NCI-H1436 treated with DMSO at 0.1 percent for 48 hours (cell line): ENCODE data around the gene GRID1.

Experiments used
- DNase-seq: peaks from one replicate; lab custom pipeline; 2025; lab: John Stamatoyannopoulos, UW

GRID1 gene

DNA sequence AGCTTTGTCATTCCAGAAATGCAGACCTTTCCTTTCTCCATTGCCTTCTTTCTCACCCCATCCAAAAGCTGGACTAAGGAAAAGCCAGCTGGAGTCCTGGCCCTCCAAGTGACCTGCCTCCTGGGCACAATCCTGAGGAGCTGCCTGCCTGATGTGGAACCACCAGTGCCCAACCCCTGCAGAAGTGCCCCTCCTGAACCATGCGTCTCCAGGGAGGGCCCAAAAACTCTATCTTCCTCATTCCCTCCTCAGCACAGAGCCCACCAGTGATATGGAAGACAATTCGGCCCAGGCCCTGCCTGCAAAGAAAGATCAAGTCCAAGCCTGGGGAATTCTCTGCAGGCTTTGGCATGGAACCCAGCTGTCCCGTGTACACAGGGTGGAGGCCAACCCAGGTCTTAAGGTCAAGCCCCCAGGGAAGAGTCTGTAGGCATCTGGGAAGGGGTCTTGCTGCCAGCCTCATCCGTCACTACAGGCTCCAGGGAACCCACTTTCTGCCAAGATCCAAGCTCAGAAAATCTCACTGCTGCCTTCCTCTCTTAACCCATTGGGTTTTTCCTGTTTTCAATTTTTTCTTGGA, 3.5 kb upstream of the GRID1 start:
- DNase-seq = no peak

DNA sequence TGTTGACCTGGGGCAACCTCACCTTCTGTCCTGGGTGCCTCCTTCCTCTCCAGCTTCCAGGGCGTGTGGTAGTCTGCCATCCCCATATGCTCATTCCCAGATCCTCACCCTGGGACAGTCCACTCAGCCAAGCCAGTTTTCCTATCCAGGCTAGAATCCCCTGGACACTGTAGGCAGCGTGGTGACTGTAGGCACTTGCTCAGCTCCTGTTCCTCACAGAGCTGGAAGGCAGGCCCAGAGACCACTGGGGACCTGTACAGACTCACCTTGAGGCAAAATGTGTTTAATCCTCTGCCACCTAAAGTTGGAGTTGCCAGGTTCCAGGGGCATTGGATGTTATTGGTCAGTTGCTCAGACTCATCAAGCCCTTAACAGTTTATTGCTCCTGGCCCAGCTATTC, 2.4 kb upstream of the GRID1 start:
- no peak for DNase-seq

DNA sequence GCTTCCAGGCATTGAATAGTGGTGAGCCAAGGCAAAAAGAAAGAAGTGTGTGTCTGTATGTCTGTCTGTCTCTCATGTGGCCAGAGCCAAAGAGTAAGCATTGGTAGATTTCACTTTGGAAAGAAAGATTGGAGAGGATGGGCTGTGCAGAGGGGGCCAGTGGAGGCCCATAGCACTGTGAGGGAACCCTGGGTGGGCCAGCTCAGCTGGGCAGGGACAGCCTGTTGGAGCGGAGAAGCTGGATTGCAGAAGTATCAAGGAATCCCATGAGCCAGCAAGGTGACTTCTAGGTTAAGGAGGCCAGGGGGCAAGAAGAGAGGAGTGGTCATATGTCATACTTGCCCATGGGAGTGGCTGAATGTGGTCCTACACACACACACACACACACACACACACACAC, 1.5 kb upstream of the GRID1 start:
- no peak for DNase-seq

DNA sequence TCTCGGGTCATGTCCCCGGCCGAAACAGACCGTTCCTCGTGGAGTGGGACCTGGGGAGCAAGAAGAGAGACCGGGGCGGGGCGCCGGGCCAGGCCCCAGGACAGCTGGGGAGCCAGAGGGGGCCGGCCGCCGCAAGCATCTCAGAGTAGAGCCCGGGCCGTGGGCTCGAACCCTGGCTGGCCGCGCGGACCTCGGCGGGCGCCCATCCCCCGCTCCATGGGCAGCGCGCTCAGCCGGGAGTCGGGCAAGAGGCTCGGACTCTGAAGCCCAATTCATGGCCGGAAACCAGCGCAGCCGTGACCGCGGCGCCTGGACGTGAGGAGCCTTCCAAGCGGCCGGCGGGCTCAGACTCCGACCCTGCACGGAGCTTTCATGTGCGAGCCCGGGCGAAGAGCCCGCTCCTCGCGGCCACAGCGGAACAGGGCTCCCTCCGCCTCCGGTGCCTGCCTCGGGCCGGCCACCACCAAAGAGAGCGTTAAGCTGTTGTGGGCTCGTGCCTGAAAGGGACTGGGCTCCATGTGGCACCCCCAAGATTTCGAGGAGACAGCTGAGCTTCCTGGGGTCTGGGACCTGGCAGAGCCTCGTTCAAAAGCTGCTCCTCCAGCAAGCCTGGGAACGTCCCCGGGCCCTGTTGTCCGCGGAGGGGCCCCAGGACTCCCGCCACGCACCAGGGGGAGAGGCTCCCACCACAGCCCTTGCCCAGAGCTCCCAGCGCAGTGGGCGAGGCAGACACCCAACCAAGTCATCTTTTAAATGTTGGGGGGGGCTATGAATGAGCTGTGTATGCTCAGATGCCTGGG, 757 bp upstream of the GRID1 start:
- DNase-seq = no peak

DNA sequence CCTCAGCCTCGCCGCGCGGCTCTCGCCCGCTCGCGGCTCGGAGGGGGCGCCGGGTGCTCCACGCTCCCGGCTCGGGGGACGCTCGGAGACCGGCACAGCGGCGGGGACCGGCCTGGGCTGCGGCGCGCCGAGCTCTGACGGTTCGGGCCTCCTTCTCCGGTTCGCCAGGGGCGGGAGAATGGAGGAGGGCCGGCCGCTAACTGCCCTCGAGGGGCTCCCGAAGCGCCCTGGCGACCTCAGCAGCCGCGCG, 232 bp upstream of the GRID1 start:
- no peak for DNase-seq

DNA sequence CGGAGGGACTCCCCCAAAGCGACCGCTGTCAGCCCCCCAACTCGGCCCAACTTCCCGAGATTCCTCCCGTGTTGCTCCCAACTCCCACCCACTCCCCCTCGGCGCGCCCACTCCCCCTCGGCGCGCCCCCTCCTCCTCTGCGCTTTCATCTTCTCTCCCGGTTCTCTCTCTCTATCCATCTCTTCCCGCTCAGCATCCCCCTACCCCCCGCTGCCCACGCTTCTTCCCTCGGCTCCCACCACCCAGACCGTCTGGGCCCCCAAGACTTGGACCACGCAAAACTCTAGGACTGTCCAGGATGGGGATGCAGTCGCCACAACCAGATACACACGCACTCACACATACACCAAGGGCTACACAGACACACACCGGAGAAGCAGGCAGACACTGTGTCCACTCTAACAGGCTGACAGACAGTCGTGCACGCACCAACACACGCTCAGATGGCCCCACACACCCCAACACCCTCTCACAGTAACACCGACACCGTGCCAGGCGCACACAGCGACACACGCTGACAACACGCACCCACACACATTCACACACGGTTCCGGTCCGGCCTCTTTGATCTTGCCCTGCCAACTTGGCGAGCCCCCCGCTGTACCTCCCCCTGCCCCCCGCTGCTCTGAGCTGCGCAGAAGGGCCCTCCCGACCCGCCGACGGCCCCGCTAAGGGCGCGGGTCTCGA, 1.1 kb downstream of the GRID1 start:
- DNase-seq = no peak

DNA sequence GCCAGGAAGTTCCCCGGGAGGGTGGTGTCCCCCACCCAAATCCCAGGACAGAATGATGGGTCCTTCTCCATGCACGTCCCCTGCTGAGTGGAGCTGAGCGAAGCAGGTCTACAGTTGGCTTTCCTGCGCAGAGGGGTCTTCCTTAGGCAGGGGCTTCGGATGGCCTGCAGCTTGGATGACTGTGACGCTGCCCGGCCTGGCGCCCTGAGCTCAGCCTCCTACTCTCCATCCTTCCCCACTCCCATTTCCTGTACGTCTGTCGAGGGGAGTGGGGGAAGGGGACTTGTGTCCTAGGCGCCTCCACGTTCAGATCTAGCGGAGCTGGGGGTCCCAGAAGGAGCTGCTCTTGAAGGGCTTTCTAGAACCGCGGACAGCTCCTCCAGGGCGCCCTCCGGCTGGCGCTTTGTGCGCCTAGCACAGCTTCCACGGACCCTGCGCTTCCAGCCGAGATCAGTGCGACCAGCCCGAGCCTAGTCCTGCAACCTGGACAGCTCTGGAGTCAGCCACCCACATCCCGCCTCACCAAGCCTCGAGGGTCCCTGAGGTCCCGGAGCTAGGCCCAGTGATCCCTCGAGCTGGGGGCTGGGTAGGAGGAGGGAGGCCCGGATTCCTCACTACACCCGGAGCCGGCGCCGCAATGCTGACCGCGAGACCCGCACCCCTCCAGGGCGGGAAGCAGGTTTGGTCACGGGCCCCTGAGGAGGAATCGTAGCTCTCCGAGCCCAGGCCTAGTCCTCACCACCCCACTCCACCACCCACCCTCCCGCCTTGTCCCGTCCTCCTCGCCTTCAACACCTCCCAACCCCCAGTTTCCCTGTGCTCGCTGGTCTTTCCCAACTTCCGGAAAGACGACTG, 1.9 kb downstream of the GRID1 start:
- no peak for DNase-seq

DNA sequence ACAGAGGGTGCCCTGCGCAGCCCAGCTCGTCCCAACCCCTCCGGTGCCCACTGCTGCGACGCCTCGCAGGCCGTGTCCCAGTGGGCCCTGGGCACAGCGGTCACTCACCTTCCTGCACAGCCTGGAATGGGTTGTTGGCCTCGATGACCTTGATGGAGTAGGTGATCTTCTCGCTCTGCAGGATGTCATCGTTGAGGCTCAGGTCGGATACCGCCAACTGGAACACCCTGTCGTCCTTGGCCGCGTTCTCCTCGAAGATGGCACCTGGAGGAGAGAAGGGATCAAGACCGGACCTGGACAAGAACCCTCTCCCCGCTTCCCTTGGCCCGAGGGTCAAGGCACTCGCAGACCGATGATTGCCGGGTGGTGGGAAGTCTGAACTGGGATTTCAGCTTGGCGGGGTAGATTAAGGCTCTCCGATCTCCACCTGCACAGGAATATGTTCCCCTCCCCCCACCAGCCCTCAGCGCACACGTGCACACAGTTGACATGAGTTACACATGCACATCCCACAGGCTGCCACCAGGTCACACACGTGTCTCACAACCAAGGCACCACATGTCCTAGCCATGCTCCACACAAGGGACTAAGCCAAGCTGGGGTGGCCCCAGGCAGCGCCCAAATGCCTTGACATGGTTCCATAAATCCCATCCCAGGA, 2.6 kb downstream of the GRID1 start:
- DNase-seq = no peak

DNA sequence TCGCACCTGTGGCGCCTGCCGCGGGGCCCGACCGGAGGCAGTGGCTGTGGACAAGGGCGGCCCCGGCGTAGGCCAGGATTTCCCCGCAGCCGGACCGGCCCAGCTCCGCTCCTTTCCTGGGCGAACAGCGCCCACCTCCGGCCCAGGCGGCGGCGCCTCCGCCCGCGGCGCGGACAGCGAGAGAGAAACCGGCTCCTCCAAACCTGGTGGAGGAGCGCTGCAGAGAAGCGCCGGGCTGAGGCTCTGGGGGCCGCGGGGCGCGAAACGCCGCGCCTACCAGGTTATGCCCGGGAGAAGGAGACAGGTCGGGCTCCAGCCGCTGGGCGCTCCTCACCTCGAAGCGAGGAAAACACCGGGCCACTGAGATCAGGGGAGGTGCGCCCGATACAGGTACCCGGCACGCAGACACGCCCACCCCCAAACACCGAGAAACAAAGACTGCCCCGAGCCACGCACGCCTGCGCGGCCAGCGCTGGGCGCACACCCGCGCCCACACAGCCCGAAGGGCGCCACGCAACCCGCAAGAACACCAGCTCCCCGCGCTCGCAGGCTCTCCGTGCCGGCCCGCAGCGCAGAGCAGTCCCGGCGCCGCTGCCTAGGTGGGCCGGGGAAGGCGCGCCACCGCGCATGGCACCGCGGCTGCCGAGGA, 3.3 kb downstream of the GRID1 start:
- no peak for DNase-seq

DNA sequence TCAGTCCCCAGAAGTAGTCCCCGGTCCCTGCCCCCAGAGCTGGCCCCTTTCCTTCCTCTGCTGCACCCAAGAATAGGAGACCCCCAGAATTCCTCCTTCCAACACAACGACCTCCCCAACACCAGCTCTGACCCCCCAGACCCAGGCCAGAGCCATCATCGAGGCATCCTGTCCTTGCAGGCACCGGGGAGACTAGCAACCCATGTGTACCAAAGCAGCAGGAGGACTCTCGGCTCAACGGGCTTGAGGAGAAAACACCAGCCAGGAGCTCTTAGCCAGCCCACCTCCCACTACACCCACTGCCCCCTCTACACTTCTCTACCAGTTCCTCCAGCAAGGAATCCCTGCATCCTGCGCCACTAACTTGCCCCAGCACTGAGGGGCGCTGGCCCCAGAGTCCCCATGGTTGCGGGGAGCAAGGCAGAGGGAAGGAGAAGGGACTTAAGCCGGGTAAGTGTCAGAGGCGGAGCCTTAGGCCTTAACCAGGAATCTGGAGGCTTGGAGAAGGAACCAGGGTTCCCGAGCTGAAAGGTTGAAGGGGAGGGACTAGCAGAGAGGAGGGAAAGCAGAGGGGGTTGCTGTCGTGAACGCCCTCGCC, 3.9 kb downstream of the GRID1 start:
- no peak for DNase-seq

DNA sequence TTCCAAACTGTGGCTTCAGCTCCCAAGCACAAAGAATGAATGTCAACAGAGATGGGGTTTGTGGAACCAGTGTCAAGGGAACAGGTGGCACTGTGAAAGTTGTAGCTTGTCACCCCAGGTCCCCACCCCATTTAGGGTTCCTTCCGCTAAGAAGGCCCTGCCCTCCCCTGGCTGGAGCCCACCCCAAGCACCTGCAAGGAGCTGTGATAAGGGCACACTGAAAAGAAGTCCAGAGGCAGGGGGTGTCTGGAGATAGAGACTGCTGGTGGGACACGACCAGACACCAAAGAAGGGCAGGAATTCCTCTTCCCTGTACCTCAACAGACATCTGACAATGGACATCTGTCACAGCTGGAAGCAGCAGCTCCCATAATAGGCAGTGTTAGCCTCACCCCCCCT, 4.5 kb downstream of the GRID1 start:
- no peak for DNase-seq

DNA sequence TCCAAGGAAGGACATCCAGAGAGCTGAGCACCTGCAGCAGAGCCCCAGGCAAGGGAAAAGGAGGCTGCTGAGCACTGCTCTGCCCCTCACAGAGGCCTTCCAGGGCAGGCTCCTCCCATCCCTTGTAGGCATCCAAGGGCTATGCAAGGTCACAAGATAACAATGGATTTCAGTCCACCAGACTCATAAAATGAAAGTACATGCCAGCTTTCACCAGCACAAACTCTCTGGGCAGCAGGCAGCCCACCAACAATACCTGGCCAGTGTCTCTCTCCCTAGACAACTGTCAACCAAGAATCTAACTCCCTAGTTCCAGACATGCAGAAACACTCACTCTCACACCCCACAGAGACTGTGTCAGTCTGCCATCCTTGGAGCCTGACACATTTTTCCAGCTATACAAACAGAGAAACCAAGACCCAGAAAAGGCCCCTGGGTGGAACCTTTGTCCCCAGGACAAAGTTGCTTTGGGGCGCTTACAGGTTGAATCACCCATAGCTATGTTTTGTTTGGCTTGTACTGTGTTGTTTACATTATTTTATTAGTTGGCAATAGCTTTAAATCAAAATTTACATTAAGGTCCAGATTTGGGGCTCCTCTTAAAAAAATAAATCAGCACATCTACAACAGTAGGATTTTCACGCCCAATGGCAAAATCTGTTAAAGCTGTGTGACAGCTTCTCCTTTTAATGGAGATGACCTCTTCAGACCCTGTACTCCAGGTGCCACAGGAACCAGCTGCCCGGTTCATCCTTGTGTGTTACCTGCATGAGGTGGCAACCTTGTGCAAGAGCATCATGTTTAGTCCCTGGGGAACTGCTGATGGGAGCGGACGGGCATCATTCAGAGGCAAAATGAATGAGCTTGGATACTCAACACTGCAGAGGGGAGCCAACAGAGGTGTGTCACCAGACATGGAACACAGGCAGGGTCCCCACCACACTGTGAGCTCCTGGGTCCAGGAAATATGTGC, 5.2 kb downstream of the GRID1 start:
- no peak for DNase-seq

DNA sequence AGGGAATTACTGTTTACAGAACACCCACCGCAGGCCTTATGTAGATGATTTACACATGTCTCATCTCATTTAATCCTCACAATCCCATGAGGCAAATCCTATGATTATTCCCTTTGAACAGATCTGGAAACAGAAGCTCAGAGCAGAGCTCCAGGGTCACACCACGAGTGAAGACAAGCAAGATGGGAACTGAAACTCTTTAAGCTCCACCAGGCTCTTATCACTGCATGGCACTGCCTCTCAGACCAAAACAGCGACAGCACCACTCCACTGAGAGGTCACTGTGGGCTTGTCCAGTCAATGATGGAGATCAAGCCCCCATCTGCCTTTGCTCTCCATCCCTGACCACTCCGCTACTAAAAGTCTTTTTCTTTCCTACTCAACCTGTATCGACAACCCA, 5.9 kb downstream of the GRID1 start:
- DNase-seq = no peak

DNA sequence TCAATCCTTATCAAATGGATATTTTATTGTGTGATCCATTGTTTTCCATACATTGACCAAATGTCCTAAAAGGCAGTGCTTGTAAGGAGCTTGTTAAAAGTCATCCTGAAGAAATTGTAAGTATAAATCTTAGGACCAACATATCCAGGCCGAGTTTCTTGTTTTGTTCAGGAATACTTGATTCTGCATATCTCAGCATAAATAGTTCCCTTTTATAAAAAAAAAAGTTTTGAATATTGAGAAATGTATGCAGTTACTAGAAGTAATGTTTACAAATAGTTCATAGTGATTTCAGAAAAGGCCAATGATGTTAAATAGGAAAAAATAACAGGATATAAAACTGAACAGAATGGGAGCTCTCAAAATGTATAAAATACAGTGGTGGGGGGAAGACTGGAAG, 6.6 kb downstream of the GRID1 start:
- no peak for DNase-seq

DNA sequence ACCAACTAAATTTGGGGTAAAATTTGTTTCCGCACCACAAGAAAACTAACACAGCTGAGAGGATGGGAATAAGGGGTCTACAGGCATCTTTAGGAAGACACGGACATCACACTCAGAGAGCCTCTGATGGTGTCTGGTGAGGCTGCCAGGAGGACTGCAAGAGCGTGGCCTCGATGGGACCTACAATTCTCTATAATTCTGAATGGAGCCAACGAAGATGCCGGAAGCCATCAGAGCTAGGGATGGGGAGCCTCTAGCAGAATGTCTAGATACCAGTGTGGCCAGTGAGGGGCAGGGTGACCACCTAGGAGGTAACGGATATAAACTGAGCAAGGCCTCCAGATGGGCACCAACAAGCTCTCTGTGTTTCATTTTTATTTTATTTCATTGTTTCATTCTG, 7.5 kb downstream of the GRID1 start:
- DNase-seq = no peak

DNA sequence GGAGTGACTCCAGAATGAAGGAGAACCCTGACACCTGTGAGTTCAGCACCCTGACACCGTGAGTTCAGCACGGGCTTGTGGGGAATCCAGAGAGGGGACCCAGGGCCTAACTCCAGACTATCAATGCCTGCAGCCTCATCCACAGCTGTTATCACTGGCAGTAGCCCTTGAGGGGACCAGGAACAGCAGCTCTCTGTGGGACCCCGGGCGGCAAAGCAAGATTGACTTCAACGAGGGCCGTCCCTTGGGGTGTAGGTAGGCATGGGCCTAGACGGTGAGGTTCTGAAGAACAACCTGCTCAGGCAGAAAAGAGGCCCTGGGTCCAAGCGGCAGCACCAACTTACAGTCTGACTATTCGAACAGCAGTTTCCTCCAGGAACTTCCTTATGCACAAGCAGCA, 8.9 kb downstream of the GRID1 start:
- DNase-seq = no peak

DNA sequence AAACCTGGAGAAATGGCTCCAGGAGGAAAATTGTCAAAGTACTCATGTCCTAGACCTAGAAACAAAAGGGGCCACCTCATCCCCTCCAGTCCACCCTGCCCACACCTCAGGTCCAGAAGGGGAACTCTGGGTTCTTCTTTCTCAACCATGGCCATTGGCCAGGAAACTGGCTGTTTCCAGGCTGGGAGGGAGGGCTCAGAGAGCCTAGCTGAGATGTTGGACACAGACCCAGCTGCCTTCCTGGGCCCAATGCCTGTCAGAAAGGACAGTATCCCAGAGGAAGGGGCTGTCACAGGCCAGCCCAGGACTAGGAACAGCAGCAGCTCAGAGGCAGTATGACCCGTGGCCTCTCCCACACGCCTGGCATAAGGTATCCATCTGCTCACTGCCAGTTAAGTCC, 9.6 kb downstream of the GRID1 start:
- DNase-seq = no peak

DNA sequence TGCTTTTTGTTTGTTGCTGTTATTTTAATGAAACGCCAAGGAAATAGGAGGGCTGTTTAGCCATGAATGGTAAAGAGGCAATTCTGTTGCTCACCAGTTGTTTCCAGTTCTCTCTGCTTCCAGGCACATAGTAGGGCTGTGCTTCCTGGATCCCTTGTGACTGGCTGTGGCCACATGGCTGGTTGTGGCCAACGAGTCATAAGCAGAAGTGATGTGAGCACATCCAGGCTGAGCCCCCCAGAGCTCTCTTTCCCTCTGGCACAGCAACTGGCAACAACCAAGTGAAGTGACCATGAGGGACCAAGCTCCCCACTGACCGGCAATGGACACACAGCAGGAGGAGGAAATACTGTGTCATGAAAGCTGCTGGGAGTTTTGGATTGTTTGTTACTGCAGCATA, 10.3 kb downstream of the GRID1 start:
- no peak for DNase-seq

DNA sequence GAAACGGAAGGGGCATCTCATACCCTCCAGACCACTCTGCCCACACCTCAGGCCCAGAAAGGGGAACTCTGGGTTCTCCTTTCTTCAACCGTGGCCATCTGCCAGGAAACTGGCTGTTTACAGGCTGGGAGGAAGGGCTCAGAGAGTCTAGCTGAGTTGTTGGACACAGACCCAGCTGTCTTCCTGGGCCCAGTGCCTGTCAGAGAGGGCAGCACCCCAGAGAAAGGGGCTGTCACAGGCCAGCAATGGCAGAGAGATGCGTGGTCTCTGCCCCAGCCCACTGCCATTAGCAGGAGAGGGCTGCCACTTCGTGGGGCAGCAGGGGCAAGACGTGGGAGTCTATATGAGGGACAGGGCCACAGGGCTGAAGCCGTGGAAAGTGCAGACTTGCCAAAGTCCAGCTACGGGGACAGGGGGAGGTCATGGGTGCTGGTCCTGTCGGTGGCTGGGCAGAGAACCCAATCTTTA, 11.0 kb downstream of the GRID1 start:
- no peak for DNase-seq
